ENCODE data around the gene PLP1.
A peak's percentile ranks its signal among the peaks of the same experiment; 100 is the strongest.
"Not testable (repeated sequence)": the region's sequence is repeated elsewhere in the genome, so short reads cannot be mapped to it uniquely, and the experiment has no call there.

The PLP1 gene

GRCh38 chrX:103781062-103781402, 4.4 kb downstream of the PLP1 start:
- DNase-seq (ENCODE audit: low read depth) = no peak

- no peak for DNase-seq (ENCODE audit: low read depth)
Observed at GRCh38 chrX:103781706-103782105, 5.1 kb downstream of the PLP1 start.

GRCh38 chrX:103782640-103783039, 6.0 kb downstream of the PLP1 start:
- DNase-seq (ENCODE audit: low read depth) = no peak

- DNase-seq (ENCODE audit: low read depth) = no peak
Observed at GRCh38 chrX:103783196-103783595, 6.6 kb downstream of the PLP1 start.

- no peak for DNase-seq (ENCODE audit: low read depth)
Observed at GRCh38 chrX:103783971-103784370, 7.3 kb downstream of the PLP1 start.

- DNase-seq (ENCODE audit: low read depth) = no peak
Observed at GRCh38 chrX:103789004-103789403, 12.4 kb downstream of the PLP1 start.

- no peak for DNase-seq (ENCODE audit: low read depth)
Observed at GRCh38 chrX:103791228-103791627, 14.6 kb downstream of the PLP1 start.

GRCh38 chrX:103791826-103792485, 15.3 kb downstream of the PLP1 start:
- DNase-seq (ENCODE audit: low read depth) = no peak

- no peak for DNase-seq (ENCODE audit: low read depth)
Observed at GRCh38 chrX:103792916-103793544, 16.4 kb downstream of the PLP1 start.

- DNase-seq (ENCODE audit: low read depth) = no peak
Observed at GRCh38 chrX:103793545-103793940, 16.9 kb downstream of the PLP1 start.

GRCh38 chrX:103794119-103794518, 17.5 kb downstream of the PLP1 start:
- DNase-seq (ENCODE audit: low read depth) = no peak

- DNase-seq (ENCODE audit: low read depth) = no peak
Observed at GRCh38 chrX:103797691-103798090, 21.1 kb downstream of the PLP1 start.

GRCh38 chrX:103800318-103800717, 23.7 kb downstream of the PLP1 start:
- no peak for DNase-seq (ENCODE audit: low read depth)

GRCh38 chrX:103805860-103806259, 29.2 kb downstream of the PLP1 start:
- no peak for DNase-seq (ENCODE audit: low read depth)

GRCh38 chrX:103806862-103807474, 30.3 kb downstream of the PLP1 start:
- DNase-seq (ENCODE audit: low read depth) = no peak

- no peak for DNase-seq (ENCODE audit: low read depth)
Observed at GRCh38 chrX:103811858-103812257, 35.2 kb downstream of the PLP1 start.

- not testable (repeated sequence) for DNase-seq (ENCODE audit: low read depth)
Observed at GRCh38 chrX:103817101-103817500, 40.5 kb downstream of the PLP1 start.

- DNase-seq (ENCODE audit: low read depth) = peak; percentile 2
Observed at GRCh38 chrX:103817502-103817901, 40.9 kb downstream of the PLP1 start.

- DNase-seq (ENCODE audit: low read depth) = no peak
Observed at GRCh38 chrX:103818842-103819619, 42.4 kb downstream of the PLP1 start.

GRCh38 chrX:103820802-103821201, 44.2 kb downstream of the PLP1 start:
- DNase-seq (ENCODE audit: low read depth) = not testable (repeated sequence)

- DNase-seq (ENCODE audit: low read depth) = no peak
Observed at GRCh38 chrX:103823591-103823990, 47.0 kb downstream of the PLP1 start.

- DNase-seq (ENCODE audit: low read depth) = no peak
Observed at GRCh38 chrX:103825881-103826280, 49.2 kb downstream of the PLP1 start.

- no peak for DNase-seq (ENCODE audit: low read depth)
Observed at GRCh38 chrX:103828529-103828928, 51.9 kb downstream of the PLP1 start.
